H1 (cell line): ENCODE measurements around the gene FUBP3. TPM values are rescaled to one million over a fixed set of nuclear protein-coding genes. Genes with fewer than 3 reads are reported as not detected.

ENCODE experiments used
- CTCF ChIA-PET: fragments of 300-600 bp; sonication (Branson Sonifier 250); formaldehyde crosslinking; loops from one replicate; lab custom pipeline; 2021; ENCODE audit not compliant: partially characterized antibody; lab: Charles Lee
- POLR2A ChIA-PET: fragments of 300-600 bp; sonication (Branson Sonifier 250); formaldehyde crosslinking; loops from one replicate; lab custom pipeline; 2021; ENCODE audit warnings: inconsistent platforms; ENCODE audit not compliant: partially characterized antibody; lab: Charles Lee
- DNase-seq, 2 experiments: peaks; one replicate each; pipeline versions ENCODE4 v3.0.0 to v3.0.0-alpha.2; 2010 to 2022; ENCODE audit warnings: low spot score in 2 of 2, low read depth in 1 of 2, mixed read lengths in 1 of 2
- FAIRE-seq: peaks from 2 replicates; lab custom pipeline; 2011; peaks lifted over from hg19 to GRCh38; lab: Jason Lieb, UNC
- H2AFZ ChIP-seq: 2 replicates; pipeline ENCODE4 v1.8.1; 2012; ENCODE audit warnings: low read length, inconsistent platforms
- H2AK5ac ChIP-seq: 2 replicates; pipeline ENCODE4 v1.6.1; 2013; ENCODE audit warnings: low read depth, low read length
- H2BK120ac ChIP-seq: replicated peaks from 2 replicates; pipeline ENCODE3; 2013; ENCODE audit warnings: low read depth, low read length, inconsistent platforms
- H2BK12ac ChIP-seq: 2 replicates; pipeline ENCODE4 v1.6.1; 2013; ENCODE audit warnings: low read depth, low read length
- H2BK15ac ChIP-seq: 2 replicates; pipeline ENCODE4 v1.6.1; 2013; ENCODE audit warnings: low read length
- H2BK20ac ChIP-seq: 2 replicates; pipeline ENCODE4 v1.6.1; 2013; ENCODE audit warnings: low read length
- H2BK5ac ChIP-seq: 2 replicates; pipeline ENCODE4 v1.6.1; 2013; ENCODE audit warnings: low read depth, low read length
- H3K14ac ChIP-seq: 2 replicates; pipeline ENCODE4 v1.6.1; 2013; ENCODE audit warnings: inconsistent platforms; ENCODE audit not compliant: insufficient read length
- H3K18ac ChIP-seq: 2 replicates; pipeline ENCODE4 v1.6.1; 2013; ENCODE audit warnings: low read length; ENCODE audit errors: extremely low read depth
- H3K23ac ChIP-seq: 2 replicates; pipeline ENCODE4 v1.6.1; 2013; ENCODE audit warnings: inconsistent platforms; ENCODE audit not compliant: insufficient read length
- H3K23me2 ChIP-seq: 2 replicates; pipeline ENCODE4 v1.6.1; 2013; ENCODE audit warnings: low read depth, low read length
- H3K27ac ChIP-seq: 2 replicates; pipeline ENCODE4 v1.6.1; 2011; ENCODE audit warnings: low read depth, low read length, inconsistent platforms
- H3K27me3 ChIP-seq, 4 experiments: replicated peaks in 1 of 4; 1 replicate in 1 of 4; 2 replicates in 3 of 4; pipeline versions ENCODE4 v1.6.1 to v1.8.1; 2011 to 2013; ENCODE audit warnings: low read length in 3 of 4, mild to moderate bottlenecking in 3 of 4, inconsistent platforms in 2 of 4, mixed read lengths in 2 of 4, moderate library complexity in 1 of 4; ENCODE audit not compliant: control insufficient read depth in 3 of 4, insufficient read depth in 3 of 4; ENCODE audit errors: extremely low read depth in 1 of 4
- H3K36me3 ChIP-seq, 4 experiments: 2 replicates each; pipeline versions ENCODE4 v1.6.1 to v1.8.1; 2011 to 2013; ENCODE audit warnings: mild to moderate bottlenecking in 4 of 4, low read length in 3 of 4, moderate library complexity in 2 of 4, control low read depth in 1 of 4, inconsistent platforms in 1 of 4; ENCODE audit not compliant: insufficient read depth in 4 of 4, control insufficient read depth in 2 of 4
- H3K4ac ChIP-seq: replicated peaks from 2 replicates; pipeline ENCODE3; 2013; ENCODE audit warnings: low read length, low read depth, mixed read lengths, inconsistent platforms; ENCODE audit not compliant: insufficient read length
- H3K4me1 ChIP-seq, 4 experiments: replicated peaks in 1 of 4; 1 replicate in 1 of 4; 2 replicates in 3 of 4; pipeline versions ENCODE4 v1.6.1 to v1.8.1; 2011 to 2013; ENCODE audit warnings: low read length in 3 of 4, inconsistent platforms in 2 of 4, mixed read lengths in 1 of 4; ENCODE audit not compliant: insufficient read depth in 4 of 4, control insufficient read depth in 3 of 4
- H3K4me2 ChIP-seq, 2 experiments: 2 replicates each; pipeline versions ENCODE4 v1.6.1 to v1.8.1; 2011 to 2013; ENCODE audit warnings: low read depth in 2 of 2, low read length in 2 of 2, control low read depth in 1 of 2, inconsistent platforms in 1 of 2, mild to moderate bottlenecking in 1 of 2; ENCODE audit not compliant: insufficient read depth in 1 of 2
- H3K4me3 ChIP-seq, 4 experiments: fragments of 200-600, 300-600 bp in 1 of 4; sonication (generic), shearing (Covaris generic), sonication (Bioruptor Twin) in 1 of 4; 2 replicates each; pipeline versions ENCODE4 v1.5.1 to v1.8.1; 2011 to 2016; ENCODE audit warnings: low read length in 4 of 4, low read depth in 3 of 4, control low read depth in 2 of 4, inconsistent platforms in 2 of 4, mild to moderate bottlenecking in 2 of 4, mixed read lengths in 1 of 4, moderate library complexity in 1 of 4; ENCODE audit not compliant: insufficient read depth in 2 of 4; ENCODE audit errors: extremely low read depth in 1 of 4
- H3K56ac ChIP-seq: replicated peaks from 2 replicates; pipeline ENCODE3; 2013; ENCODE audit warnings: low read depth, mild to moderate bottlenecking, mixed read lengths, low read length, inconsistent platforms; ENCODE audit not compliant: insufficient read length
- H3K79me1 ChIP-seq: 2 replicates; pipeline ENCODE4 v1.6.1; 2013; ENCODE audit warnings: low read depth, low read length, control low read depth
- H3K79me2 ChIP-seq, 2 experiments: 2 replicates each; pipeline versions ENCODE4 v1.6.1 to v1.8.1; 2012 to 2013; ENCODE audit warnings: low read length in 2 of 2, mild to moderate bottlenecking in 2 of 2, inconsistent platforms in 1 of 2; ENCODE audit not compliant: insufficient read depth in 2 of 2, control insufficient read depth in 1 of 2
- H3K9ac ChIP-seq, 4 experiments: replicated peaks in 1 of 4; 1 replicate in 1 of 4; 2 replicates in 3 of 4; pipeline versions ENCODE4 v1.6.1 to v1.8.1; 2011 to 2013; ENCODE audit warnings: low read depth in 3 of 4, low read length in 3 of 4, control low read depth in 2 of 4, mild to moderate bottlenecking in 2 of 4, moderate library complexity in 2 of 4, inconsistent platforms in 1 of 4; ENCODE audit errors: extremely low read depth in 1 of 4
- H3K9me3 ChIP-seq, 2 experiments: 2 replicates each; pipeline versions ENCODE4 v1.6.1 to v1.8.1; 2012 to 2013; ENCODE audit warnings: mild to moderate bottlenecking in 2 of 2, moderate library complexity in 2 of 2, control low read depth in 1 of 2, inconsistent platforms in 1 of 2, low read depth in 1 of 2, low read length in 1 of 2, mixed read lengths in 1 of 2; ENCODE audit not compliant: insufficient read depth in 2 of 2
- H4K20me1 ChIP-seq, 2 experiments: replicated peaks in 1 of 2; 2 replicates each; pipeline versions ENCODE3 to v1.8.1; 2011 to 2013; ENCODE audit warnings: inconsistent platforms in 2 of 2, low read length in 2 of 2, mild to moderate bottlenecking in 1 of 2; ENCODE audit not compliant: insufficient read depth in 2 of 2, control insufficient read depth in 1 of 2
- H4K5ac ChIP-seq: 2 replicates; pipeline ENCODE4 v1.6.1; 2013; ENCODE audit warnings: low read length, low read depth, mixed read lengths, inconsistent platforms; ENCODE audit not compliant: insufficient read length
- H4K8ac ChIP-seq: 2 replicates; pipeline ENCODE4 v1.8.0; 2013; ENCODE audit warnings: mild to moderate bottlenecking, moderate library complexity, low read length, inconsistent platforms; ENCODE audit not compliant: insufficient read depth; ENCODE audit errors: extremely low read depth
- H4K91ac ChIP-seq: replicated peaks from 2 replicates; pipeline ENCODE3; 2013; ENCODE audit warnings: low read length, mixed read lengths, inconsistent platforms; ENCODE audit not compliant: insufficient read length
- BCL11A ChIP-seq, 2 experiments: IDR thresholded peaks; one replicate each; pipeline ENCODE4 v1.6.1; 2011; ENCODE audit warnings: low read depth in 2 of 2, low read length in 2 of 2, mild to moderate bottlenecking in 2 of 2
- CHD2 ChIP-seq: IDR thresholded peaks from 2 replicates; pipeline ENCODE4 v1.6.1; 2012; ENCODE audit warnings: low read length, improper control_type of control experiment
- GABPA ChIP-seq: IDR thresholded peaks from 2 replicates; pipeline ENCODE4 v1.6.1; 2011; ENCODE audit warnings: mild to moderate bottlenecking, low read length, moderate library complexity, borderline replicate concordance; ENCODE audit not compliant: insufficient read depth
- KDM5A ChIP-seq: fragments of 200-600 bp; IDR thresholded peaks from 2 replicates; pipeline ENCODE4 v1.7.1; 2012; ENCODE audit warnings: mild to moderate bottlenecking, low read length, inconsistent platforms, mixed read lengths
- RNF2 ChIP-seq: fragments of 200-900, 300-1000 bp; sonication (generic); IDR thresholded peaks from 2 replicates; pipeline ENCODE4 v1.7.1; 2016; ENCODE audit warnings: borderline replicate concordance, low read depth, mild to moderate bottlenecking, antibody characterized with exemption, low read length; ENCODE audit not compliant: poor library complexity, severe bottlenecking; ENCODE audit errors: missing control alignments
- SP2 ChIP-seq: IDR thresholded peaks from 2 replicates; pipeline ENCODE4 v1.6.1; 2012; ENCODE audit warnings: mild to moderate bottlenecking, low read length, inconsistent platforms
- TAF7 ChIP-seq: optimal IDR thresholded peaks from 2 replicates; pipeline ENCODE3; 2011; ENCODE audit warnings: low read depth, mild to moderate bottlenecking, inconsistent platforms, low read length, moderate library complexity, borderline replicate concordance
- ZNF274 ChIP-seq: IDR thresholded peaks from 2 replicates; pipeline ENCODE4 v1.7.0; 2012; ENCODE audit warnings: low read length, borderline replicate concordance; ENCODE audit errors: extremely low read depth
- WGBS, 2 experiments: shearing (Covaris generic) in 1 of 2; methylation state at CpG; one replicate each; pipeline versions ENCODE4 v1.1.6 to v1.1.7; 2013 to 2015; ENCODE audit warnings: low lambda C conversion rate in 2 of 2, mixed read lengths in 2 of 2, inconsistent platforms in 1 of 2, low coverage in 1 of 2, missing lambda C conversion rate in 1 of 2; ENCODE audit not compliant: insufficient replicate concordance in 2 of 2, insufficient coverage in 1 of 2, insufficient read length in 1 of 2; ENCODE audit errors: extremely low coverage in 1 of 2, missing lambda C conversion rate in 1 of 2; 5-methylcytosine and 5-hydroxymethylcytosine counted together
- polyA plus RNA-seq, 7 experiments: library from polyadenylated mRNA; depleted of rRNA in 3 of 7; stranded (reverse) in 5 of 7; unstranded in 2 of 7; fragments of >200 nt in 5 of 7; fragments of 200-250 nt in 2 of 7; gene quantifications; 1 replicate in 5 of 7; 2 replicates in 1 of 7; 4 replicates in 1 of 7; pipeline versions ENCODE4 v1.2.1 to v1.2.3, GENCODE V29; 2011 to 2013; ENCODE audit warnings: missing spikeins in 2 of 7, mixed read lengths in 2 of 7
- total RNA-seq: library from RNA; stranded (reverse); fragmentation: NEBNext Ultra II Directional; extraction: Animal tissue kit (Norgen Biotek cat#: 25700); gene quantifications from 2 replicates; pipeline ENCODE4 v1.2.1, GENCODE V29; 2021
- TF ChIP-seq, protein P1 (sequence below): IDR thresholded peaks from 2 replicates; pipeline ENCODE4 v1.6.1; 2012; ENCODE audit warnings: low read length, inconsistent platforms

Gene FUBP3
- total and polyA plus RNA-seq, 2 of the 8 experiments (the other 6 are each of a cell fraction or from before 2014, with no cell fraction given), result 23.7 to 76.4 TPM

DNA sequence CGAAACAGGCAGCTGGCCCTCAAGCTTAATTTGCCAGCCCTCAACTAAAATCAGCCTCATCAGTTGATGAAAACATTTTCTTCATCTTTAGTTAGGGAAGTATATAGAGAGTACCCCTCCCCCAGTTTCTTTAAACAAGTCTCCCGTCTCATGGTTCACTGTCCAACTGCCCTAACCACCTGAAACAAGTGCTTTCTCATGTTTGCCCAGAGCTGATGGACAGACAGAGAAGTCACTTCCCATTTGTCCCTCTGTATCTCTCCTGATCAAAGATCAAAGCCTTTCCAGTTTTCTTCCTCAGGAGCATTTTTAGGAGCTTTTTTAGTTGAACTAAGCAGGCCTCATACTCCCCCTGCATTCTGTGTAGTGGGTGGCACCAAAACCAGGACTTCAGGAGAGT is 21.7 kb downstream of the FUBP3 start:
- CTCF ChIA-PET, result interaction anchor here (0.6 to 2.0 kb wide), 8 partner anchors 9 to 1724 kb away, joined by 3 to 7 read pairs (median 4); no protein-coding TSS in a partner anchor
- H4K91ac ChIP-seq, result no peak overlapping the region
- no peak overlapping the region for H2BK5ac ChIP-seq
- peaks cover 2 to 6% of the 10 kb centered on the region in 2 experiments for H4K20me1 ChIP-seq
- no peak overlapping the region for H4K5ac ChIP-seq
- no peak overlapping the region for H3K23ac ChIP-seq
- H2AFZ ChIP-seq, result no peak overlapping the region
- H2AK5ac ChIP-seq, result no peak overlapping the region
- no peak overlapping the region for H2BK15ac ChIP-seq
- peaks cover 2 to 6% (median 6%) of the 10 kb centered on the region in 4 experiments; a peak in 6 of 7 replicates for H3K4me1 ChIP-seq
- no peaks in the 10 kb centered on the region for H3K23me2 ChIP-seq
- H3K18ac ChIP-seq, result no peak overlapping the region
- H3K4me2 ChIP-seq, result no peak overlapping the region
- H3K27me3 ChIP-seq, result no peaks in the 10 kb centered on the region
- WGBS, 2 experiments, result 85% methylated on average over 2 of the region's 2 CpGs; no CpG with 5 or more reads in 1 of the 2 experiments
- H3K79me2 ChIP-seq, result peaks cover 0 to 13% of the 10 kb centered on the region in 2 experiments; a peak in 1 of 4 replicates
- no peaks in the 10 kb centered on the region for H3K9me3 ChIP-seq
- H4K8ac ChIP-seq, result no peak overlapping the region
- H2BK20ac ChIP-seq, result no peak overlapping the region
- no peak for DNase-seq
- H3K27ac ChIP-seq, result no peak overlapping the region
- no peak overlapping the region for H3K4me3 ChIP-seq
- no peak overlapping the region for H3K14ac ChIP-seq
- no peak overlapping the region for H3K9ac ChIP-seq
- no peak overlapping the region for H2BK120ac ChIP-seq
- POLR2A ChIA-PET, result interaction anchor here (0.9 to 1.5 kb wide), 3 partner anchors 16 to 112 kb away, joined by 3 to 5 read pairs (median 4); no protein-coding TSS in a partner anchor
- no peak overlapping the region for H2BK12ac ChIP-seq
- peaks cover 7 to 51% (median 12%) of the 10 kb centered on the region in 4 experiments; a peak in 7 of 8 replicates for H3K36me3 ChIP-seq
- FAIRE-seq, result no peak
- no peak overlapping the region for H3K4ac ChIP-seq
- peaks cover 5% of the 10 kb centered on the region for H3K79me1 ChIP-seq
- H3K56ac ChIP-seq, result no peak overlapping the region
- no peak for TF ChIP-seq GABPA
- no peak for TF ChIP-seq CHD2
- TF ChIP-seq TAF7, result no peak
- TF ChIP-seq ZNF274, result no peak
- TF ChIP-seq, protein P1, sequence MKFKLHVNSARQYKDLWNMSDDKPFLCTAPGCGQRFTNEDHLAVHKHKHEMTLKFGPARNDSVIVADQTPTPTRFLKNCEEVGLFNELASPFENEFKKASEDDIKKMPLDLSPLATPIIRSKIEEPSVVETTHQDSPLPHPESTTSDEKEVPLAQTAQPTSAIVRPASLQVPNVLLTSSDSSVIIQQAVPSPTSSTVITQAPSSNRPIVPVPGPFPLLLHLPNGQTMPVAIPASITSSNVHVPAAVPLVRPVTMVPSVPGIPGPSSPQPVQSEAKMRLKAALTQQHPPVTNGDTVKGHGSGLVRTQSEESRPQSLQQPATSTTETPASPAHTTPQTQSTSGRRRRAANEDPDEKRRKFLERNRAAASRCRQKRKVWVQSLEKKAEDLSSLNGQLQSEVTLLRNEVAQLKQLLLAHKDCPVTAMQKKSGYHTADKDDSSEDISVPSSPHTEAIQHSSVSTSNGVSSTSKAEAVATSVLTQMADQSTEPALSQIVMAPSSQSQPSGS, result no peak
- TF ChIP-seq SP2, result no peak
- no peak for TF ChIP-seq KDM5A
- no peak for TF ChIP-seq RNF2
- TF ChIP-seq BCL11A (IDR thresholded peaks at IDR 0.05; ENCODE audit: low read depth in 2 of 2, low read length in 2 of 2), result no peak
